ENCODE data around the gene CASK.
"Not testable (repeated sequence)": the region's sequence is repeated elsewhere in the genome, so short reads cannot be mapped to it uniquely, and the experiment has no call there.

The CASK gene

DNA sequence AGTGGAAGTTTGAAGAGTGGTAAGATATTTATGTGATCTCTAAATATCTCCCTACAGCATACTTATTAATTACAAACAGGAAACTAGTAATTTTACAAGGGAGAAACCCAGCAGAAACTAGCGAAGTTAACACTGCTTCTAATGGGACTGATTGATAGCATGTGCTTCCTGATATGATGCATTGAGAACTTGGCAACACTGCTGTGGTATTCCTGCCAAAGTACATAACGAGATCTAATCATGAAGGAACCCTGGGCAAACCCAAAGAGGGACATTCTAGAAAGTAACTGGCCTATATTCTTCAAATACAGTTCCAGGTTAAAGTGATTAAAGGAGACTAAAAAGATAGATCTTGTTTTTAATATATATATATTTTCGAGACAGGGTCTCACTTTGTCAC lies 239.2 kb downstream of the CASK start:
- DNase-seq = no peak

GRCh38 chrX:41677183-41678060 lies 245.9 kb downstream of the CASK start:
- no peak for DNase-seq

GRCh38 chrX:41676361-41676760 lies 247.0 kb downstream of the CASK start:
- not testable (repeated sequence) for DNase-seq

DNA sequence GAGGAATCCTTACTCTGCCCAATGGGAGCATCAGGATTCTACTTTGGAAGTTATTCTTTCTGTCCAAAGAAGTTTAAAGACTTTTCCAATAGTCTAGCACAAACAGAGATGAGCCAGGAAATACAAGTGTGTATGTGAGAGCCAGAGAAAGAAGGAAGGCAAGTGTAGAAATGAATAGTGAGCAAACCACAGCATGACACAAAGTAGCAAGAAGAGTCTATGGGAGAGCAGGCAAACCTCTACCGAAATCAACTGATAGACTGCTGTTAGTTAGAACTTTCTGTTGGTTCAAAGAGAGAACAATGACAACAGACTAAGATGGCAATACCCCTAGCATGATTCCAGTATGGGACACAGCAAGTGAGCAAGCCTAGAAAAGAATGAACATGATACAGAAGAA lies 250.7 kb downstream of the CASK start:
- no peak for DNase-seq

- no peak for DNase-seq
Observed at GRCh38 chrX:41671082-41671481, 252.3 kb downstream of the CASK start.

DNA sequence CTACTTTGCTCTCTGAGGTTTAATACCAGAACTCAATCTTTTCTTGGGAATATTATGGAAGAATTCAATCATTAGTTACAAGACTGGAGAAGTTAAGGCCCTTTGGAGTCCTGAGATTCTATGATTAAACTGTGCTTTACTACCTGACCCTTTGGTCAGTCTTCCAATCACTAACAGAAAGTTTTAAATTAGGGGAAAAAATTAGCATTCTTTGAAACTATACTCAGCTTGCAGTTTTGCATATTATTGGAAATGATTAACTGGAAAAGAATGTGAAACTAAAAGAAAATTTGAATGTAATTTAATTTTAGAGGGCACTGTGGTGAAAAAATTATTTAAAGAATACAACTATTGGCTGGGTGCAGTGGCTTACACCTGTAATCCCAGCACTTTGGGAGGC lies 253.2 kb downstream of the CASK start:
- DNase-seq = no peak

DNA sequence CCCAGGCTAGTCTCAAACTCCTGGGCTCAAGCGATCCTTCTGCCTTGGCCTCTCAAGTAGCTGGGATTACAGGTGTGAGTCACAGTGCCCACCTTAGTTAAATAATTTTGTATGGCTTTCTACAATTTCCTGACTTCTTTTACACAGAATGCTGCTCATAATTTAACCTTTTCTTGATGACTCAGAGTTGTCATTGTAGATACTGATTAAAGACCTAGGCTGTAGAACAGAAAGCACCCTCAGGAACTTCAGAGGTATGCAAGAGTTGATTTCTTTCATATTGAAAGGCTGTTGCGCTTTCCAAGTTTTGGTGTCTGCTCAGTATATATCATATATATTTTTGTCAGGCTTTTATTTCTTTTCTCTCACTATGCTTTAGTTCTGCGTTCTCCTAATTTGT lies 255.7 kb downstream of the CASK start:
- DNase-seq = no peak

- DNase-seq = no peak
Observed at GRCh38 chrX:41666251-41666650, 257.1 kb downstream of the CASK start.

GRCh38 chrX:41665686-41666085 lies 257.7 kb downstream of the CASK start:
- no peak for DNase-seq

- no peak for DNase-seq
Observed at GRCh38 chrX:41664908-41665307, 258.4 kb downstream of the CASK start.

DNA sequence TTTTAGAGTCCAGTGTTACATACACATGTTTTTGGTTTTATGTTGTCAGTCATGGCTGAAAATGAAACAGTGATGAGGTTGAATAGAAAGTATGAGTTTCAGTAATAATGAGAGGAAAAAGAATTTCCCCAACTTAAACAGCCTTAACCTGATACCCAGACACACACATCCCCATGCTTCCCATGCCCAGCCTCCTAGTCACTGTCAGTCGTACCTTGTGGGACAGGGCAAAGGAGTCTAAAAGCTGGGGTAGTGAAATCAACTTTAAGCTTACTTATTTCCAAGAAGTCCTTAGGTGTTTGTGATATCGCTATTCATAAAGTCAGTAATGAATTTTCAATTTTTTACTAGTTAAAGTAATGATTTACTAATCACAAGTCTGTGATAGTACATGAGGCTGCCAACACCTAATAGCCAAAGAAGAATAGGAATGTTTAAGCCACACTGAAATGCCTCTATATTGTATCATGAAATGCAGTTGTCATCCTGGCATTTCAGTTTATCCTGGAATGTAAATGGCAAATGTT lies 258.9 kb downstream of the CASK start:
- DNase-seq = no peak

DNA sequence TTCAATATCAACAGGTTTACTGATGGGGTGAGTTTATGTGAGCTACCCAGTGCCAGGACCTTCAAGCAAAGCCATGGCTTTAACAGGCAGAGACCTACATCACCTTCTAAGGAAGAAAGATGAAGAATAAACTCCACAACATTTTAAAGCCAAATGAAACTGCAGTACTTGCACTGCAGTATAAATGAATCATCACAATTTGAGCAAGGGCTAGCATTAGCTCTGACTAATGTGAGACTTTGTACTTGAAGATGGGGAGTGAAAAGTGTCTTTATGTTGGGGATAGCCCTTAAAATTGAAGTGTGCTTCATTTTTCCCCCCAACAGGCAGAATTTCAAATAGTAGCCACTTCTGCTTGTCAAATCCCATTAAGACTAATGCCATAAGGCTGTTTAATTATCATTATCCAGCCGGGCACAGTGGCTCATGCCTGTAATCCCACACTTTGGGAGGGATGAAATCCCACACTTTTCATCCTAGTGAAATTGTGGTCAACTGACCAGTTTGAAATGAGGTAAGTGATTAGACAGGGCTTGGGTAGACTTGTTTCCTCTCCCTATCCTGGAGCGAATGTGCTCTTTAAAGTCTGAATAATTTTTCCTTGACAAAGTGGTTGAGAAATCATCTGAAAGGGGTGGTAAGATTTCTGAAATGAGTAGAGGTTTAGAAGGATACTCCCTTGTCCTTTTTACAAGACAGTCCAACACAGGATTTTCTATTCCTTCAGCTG lies 261.8 kb downstream of the CASK start:
- DNase-seq = no peak

DNA sequence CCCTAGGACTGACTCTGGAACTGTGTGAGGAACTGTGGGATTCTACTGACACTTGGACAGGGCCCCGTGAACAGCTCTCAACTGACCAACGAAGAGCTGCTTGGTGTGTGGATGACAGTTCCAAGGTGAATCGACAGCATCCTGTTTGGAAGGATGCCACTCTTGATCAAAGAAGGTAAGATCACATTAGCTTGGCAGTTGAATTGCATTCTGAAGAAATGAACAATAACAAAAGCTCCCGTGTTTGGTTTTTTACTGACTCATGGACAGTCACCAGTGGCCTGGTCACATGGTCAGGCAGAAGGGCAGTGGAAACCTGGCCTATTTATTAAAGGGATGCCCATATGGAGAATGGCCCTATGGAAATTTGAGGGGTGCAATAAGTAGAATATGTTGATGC lies 267.7 kb downstream of the CASK start:
- DNase-seq = no peak

GRCh38 chrX:41655101-41655500 lies 268.3 kb downstream of the CASK start:
- no peak for DNase-seq

GRCh38 chrX:41653125-41653524 lies 270.2 kb downstream of the CASK start:
- DNase-seq = no peak

GRCh38 chrX:41646201-41646600 lies 277.2 kb downstream of the CASK start:
- DNase-seq = not testable (repeated sequence)

GRCh38 chrX:41634284-41634683 lies 289.1 kb downstream of the CASK start:
- DNase-seq = no peak

- DNase-seq = no peak
Observed at GRCh38 chrX:41630091-41630490, 293.3 kb downstream of the CASK start.

GRCh38 chrX:41629539-41629938 lies 293.8 kb downstream of the CASK start:
- DNase-seq = no peak

DNA sequence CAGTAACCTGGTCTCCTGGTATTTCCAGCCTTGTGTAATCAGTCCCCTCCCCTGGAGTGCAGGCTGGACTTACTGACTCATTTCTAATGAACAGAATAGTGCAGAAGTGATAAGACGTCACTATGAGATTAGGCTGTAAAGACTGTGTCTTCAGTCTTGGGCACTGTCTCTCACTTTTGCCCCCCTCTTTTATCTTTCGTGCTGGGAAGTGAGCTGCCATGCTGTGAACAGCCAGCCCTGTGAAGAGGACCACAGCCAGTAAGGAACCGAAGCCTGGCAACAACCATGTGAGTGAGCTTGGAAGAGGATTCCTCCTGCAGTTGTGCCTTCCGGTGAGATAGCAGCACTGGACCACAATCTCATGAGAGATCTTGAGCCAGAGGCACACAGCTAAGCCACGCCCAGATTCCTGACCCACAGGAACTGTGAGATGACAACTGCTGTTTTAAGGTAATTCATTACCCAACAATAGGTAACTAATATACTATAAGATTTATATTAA lies 302.1 kb downstream of the CASK start:
- no peak for DNase-seq

GRCh38 chrX:41619221-41619620 lies 304.1 kb downstream of the CASK start:
- no peak for DNase-seq

- DNase-seq = no peak
Observed at GRCh38 chrX:41616935-41617334, 306.4 kb downstream of the CASK start.

DNA sequence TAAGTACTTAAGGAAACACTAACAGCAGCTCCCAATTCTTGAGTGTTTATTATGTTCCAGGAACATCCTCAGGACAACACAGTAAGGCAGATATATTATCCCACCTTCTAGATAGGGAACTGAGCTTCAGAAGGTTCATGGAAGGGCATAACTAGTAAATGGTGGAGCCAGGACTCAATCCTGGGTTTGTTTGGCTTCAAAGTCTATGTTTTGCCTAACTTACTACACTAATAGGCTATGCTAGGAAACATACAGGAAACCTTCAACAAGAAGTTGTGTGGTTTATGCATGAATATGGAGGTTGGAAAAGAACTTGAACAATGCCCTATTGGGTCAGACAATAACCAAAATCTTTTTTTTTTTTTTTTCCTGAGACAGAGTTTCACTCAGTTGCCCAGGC lies 307.1 kb downstream of the CASK start:
- DNase-seq = no peak

GRCh38 chrX:41608244-41608643 lies 315.1 kb downstream of the CASK start:
- DNase-seq = no peak

Data from SW 1271 (cell line).